ENCODE data around the gene ERICH2.

ERICH2 gene

GRCh38 chr2:170813611-170814532 is 43.7 kb downstream of the ERICH2 start:
- TF ChIP-seq ARNTL (CRISPR knock-in tag; IDR thresholded peaks at IDR 0.05; ENCODE audit: borderline replicate concordance, low read depth) = no peak
- 0 out of 2 replicates have a peak, but pooled peaks have one; percentile 84 for TF ChIP-seq CSDC2 (CRISPR knock-in tag; IDR thresholded peaks at IDR 0.05)
- 0 out of 2 replicates have a peak, but pooled peaks have one; percentile 19 for TF ChIP-seq ZFP3 (CRISPR knock-in tag; IDR thresholded peaks at IDR 0.05)
- peak; percentile 19; the same call in 1 of the 3 replicates for ATAC-seq

- TF ChIP-seq ISL1 (CRISPR knock-in tag; IDR thresholded peaks at IDR 0.05) (no peak), TOX (CRISPR knock-in tag; IDR thresholded peaks at IDR 0.05; ENCODE audit: borderline replicate concordance) (no peak)
These were observed 44.5 kb downstream of the ERICH2 start for GRCh38 chr2:170814533-170815230.

GRCh38 chr2:170815311-170815710 is 45.1 kb downstream of the ERICH2 start:
- no peak for ATAC-seq
- no peak for TF ChIP-seq SNAI2 (CRISPR knock-in tag; IDR thresholded peaks at IDR 0.05)
- TF ChIP-seq CREB5 (CRISPR knock-in tag; IDR thresholded peaks at IDR 0.05; ENCODE audit: low read depth) = no peak
- no peak for TF ChIP-seq ZC3H10 (CRISPR knock-in tag; IDR thresholded peaks at IDR 0.05)
- TF ChIP-seq TCF4 (CRISPR knock-in tag; IDR thresholded peaks at IDR 0.05; ENCODE audit: borderline replicate concordance) = no peak
- no peak for TF ChIP-seq BACH2 (CRISPR knock-in tag; IDR thresholded peaks at IDR 0.05; ENCODE audit: borderline replicate concordance)
- no peak for TF ChIP-seq ZFP3 (CRISPR knock-in tag; IDR thresholded peaks at IDR 0.05)
- no peak for TF ChIP-seq TOX (CRISPR knock-in tag; IDR thresholded peaks at IDR 0.05; ENCODE audit: borderline replicate concordance)
- TF ChIP-seq PPARA (CRISPR knock-in tag; IDR thresholded peaks at IDR 0.05; ENCODE audit: borderline replicate concordance) = no peak
- TF ChIP-seq ZFP30 (CRISPR knock-in tag; IDR thresholded peaks at IDR 0.05) = no peak
- no peak for TF ChIP-seq GLIS3 (CRISPR knock-in tag; IDR thresholded peaks at IDR 0.05)

More at GRCh38 chr2:170814533-170815230, 44.5 kb downstream of the ERICH2 start:
- no peak for ATAC-seq

GRCh38 chr2:170815746-170816503 is 45.7 kb downstream of the ERICH2 start:
- peak; percentile 73 for ATAC-seq
- TF ChIP-seq RARB (CRISPR knock-in tag; IDR thresholded peaks at IDR 0.05) (no peak), TOX (CRISPR knock-in tag; IDR thresholded peaks at IDR 0.05; ENCODE audit: borderline replicate concordance) (no peak), POU6F1 (CRISPR knock-in tag; IDR thresholded peaks at IDR 0.05; ENCODE audit: borderline replicate concordance, low read depth) (no peak), CSDC2 (CRISPR knock-in tag; IDR thresholded peaks at IDR 0.05) (no peak), GLIS3 (CRISPR knock-in tag; IDR thresholded peaks at IDR 0.05) (no peak), ZNF8 (CRISPR knock-in tag; IDR thresholded peaks at IDR 0.05) (no peak), PPARA (CRISPR knock-in tag; IDR thresholded peaks at IDR 0.05; ENCODE audit: borderline replicate concordance) (no peak), SNAI2 (CRISPR knock-in tag; IDR thresholded peaks at IDR 0.05) (no peak), ISL1 (CRISPR knock-in tag; IDR thresholded peaks at IDR 0.05) (no peak), ZNF70 (CRISPR knock-in tag; IDR thresholded peaks at IDR 0.05) (no peak), TSHZ2 (CRISPR knock-in tag; IDR thresholded peaks at IDR 0.05) (no peak), TCF4 (CRISPR knock-in tag; IDR thresholded peaks at IDR 0.05; ENCODE audit: borderline replicate concordance) (no peak), BACH2 (CRISPR knock-in tag; IDR thresholded peaks at IDR 0.05; ENCODE audit: borderline replicate concordance) (no peak), CREB5 (CRISPR knock-in tag; IDR thresholded peaks at IDR 0.05; ENCODE audit: low read depth) (no peak)

Measured in SK-N-SH treated with all-trans-retinoic acid at 6 μM for 48 hours (cell line).